NCI-H748 (cell line): ENCODE data around the gene SCAPER.
"Not testable (repeated sequence)": the region's sequence is repeated elsewhere in the genome, so short reads cannot be mapped to it uniquely, and the experiment has no call there.

ENCODE experiments used
- DNase-seq: peaks from one replicate; lab custom pipeline; 2025; ENCODE audit not compliant: unreplicated experiment; lab: John Stamatoyannopoulos, UW

SCAPER gene

DNA sequence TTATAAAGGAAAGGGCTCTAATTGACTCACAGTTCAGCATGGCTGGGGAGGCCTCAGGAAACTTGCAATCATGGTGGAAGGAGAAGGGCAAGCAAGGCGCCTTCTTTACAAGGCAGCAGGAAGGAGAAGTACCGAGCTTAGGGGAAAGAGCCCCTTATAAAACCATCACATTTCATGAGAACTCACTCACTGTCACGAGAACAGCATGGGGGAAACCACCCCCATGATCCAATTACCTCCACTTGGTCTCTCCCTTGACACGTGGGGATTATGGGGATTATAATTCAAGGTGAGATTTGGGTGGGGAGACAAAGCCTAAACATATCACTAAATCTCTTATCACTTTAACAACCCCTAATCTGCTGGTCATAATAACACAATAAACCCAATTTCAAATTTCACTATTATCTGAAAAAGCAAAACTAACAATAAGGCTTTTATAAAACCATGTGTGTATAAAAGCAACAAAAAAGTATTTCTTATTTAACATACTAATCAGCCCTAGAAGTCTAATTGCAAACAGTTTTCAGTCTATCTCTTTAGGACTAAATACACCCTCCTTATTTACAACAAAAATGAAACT lies 43.2 kb downstream of the SCAPER start:
- no peak for DNase-seq

- no peak for DNase-seq
Measured at GRCh38 chr15:76860201-76860600, 44.9 kb downstream of the SCAPER start.

GRCh38 chr15:76850367-76850766 lies 54.8 kb downstream of the SCAPER start:
- DNase-seq, result not testable (repeated sequence)

DNA sequence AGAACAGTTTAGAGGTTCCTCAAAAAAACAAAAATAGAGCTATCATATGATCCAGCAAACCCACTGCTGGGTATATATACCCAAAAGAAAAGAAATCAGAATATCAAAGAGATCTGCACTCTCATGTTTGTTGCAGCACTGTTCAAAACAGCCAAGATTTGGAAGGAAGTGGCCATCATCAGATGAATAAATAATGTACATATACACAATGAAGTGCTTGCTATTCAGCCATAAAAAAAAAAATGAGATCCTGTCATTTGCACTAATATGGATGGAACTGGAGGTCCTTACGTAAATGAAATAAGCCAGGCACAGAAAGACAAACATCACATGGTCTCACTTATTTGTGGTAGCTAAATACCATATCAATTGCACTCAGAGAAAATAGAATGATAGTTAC lies 58.4 kb downstream of the SCAPER start:
- peak; percentile 4 for DNase-seq

GRCh38 chr15:76844096-76844495 lies 61.0 kb downstream of the SCAPER start:
- no peak for DNase-seq

DNA sequence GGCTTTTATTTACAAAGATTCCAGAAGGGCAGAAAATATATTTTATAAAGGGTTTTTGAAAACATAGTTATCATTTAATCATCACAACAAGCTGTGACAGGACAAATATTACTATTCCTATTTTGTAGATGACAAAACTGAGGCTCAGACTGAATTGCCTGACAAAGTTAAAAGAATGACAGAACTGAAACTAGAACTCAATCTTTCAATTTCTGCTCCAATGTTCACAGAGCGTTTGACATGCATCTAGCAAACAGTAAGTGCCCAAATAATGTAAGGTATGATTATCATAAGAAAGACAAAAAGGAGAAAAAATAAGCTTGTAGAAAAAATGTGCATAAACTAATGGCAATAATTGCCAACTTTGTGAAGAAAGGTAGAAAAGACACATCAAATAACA lies 61.9 kb downstream of the SCAPER start:
- no peak for DNase-seq

DNA sequence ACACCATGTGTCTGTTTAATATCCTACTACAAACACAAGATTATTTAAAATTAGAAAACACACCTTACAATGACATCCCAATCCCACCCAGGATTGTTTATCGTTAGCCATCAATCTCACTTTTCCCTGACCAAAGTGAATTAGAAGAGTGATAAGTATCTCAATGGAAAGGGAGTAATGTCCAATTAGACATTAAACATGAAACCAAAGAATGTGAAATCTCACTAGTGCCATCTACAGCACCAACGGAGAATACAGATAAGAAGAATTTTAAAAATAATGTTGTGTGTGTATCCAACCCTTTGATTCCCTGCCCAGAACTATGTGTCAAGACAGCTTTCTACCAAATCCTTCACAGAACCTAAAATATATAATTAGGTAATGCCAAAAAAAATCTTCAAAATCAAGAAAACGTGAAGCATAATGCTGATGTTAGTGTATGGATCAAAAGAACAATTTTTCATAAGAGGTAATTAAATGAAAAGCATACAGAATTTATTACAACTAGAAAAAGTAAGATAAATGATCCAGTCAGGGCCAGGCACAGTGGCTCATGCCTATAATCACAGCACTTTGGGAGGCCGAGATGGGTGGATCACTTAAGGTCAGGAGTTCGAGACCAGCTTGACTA lies 64.2 kb downstream of the SCAPER start:
- DNase-seq, result peak; percentile 26

GRCh38 chr15:76839173-76839572 lies 66.0 kb downstream of the SCAPER start:
- DNase-seq, result no peak

DNA sequence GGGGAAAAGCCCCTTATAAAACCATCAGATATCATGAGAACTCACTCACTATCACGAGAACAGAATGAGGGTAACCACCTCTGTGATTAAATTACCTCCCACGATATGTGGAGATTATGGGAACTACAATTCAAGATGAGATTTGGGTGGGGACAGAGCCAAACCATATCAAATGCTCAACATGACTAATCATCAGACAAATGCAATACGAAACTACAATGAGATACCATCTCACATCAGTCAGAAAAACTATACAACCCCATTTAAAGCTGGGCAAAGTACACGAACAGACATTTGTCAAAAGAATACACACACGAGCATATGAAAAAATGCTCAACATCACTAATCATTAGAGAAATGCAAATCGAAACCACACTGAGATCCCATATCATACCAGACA lies 67.7 kb downstream of the SCAPER start:
- DNase-seq, result no peak

- DNase-seq, result no peak
Measured at GRCh38 chr15:76829939-76830338, 75.2 kb downstream of the SCAPER start.

DNA sequence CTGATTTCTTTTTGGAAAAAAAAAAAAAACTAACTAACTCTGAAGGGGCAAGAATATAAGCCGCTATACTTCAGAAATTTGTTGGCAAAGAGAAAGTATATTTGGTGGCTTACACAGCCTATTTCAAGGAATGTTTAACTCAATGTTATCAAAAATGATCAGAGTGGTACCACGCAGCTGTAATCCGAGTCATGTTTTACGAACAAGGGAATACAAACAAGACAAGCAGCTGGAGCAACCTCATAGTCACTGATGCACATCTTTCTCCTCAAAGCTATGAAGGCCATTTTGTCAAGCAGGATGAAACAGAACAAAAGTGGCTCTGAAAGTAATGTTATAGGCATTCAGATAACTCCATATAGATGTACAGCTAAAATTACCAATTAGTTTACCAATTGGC lies 81.2 kb downstream of the SCAPER start:
- DNase-seq, result peak; percentile 88

DNA sequence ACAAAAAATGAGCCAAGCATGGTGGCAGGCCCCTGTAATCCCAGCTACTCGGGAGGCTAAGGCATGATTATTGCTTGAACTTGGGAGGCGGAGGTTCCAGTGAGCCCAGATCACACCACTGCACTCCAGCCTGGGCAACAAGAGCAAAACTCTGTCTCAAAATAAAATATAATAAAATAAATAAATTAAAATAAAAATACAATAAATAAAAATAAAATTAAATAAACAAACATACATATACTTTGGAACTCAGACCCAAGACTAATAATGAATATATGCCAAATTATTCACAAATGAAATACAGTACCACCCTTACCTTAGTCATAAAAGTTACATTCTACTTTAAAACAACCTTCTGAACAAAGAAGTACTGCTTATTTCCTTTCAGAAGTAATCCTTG lies 81.8 kb downstream of the SCAPER start:
- DNase-seq, result no peak

- DNase-seq, result not testable (repeated sequence)
Measured at GRCh38 chr15:76818926-76819325, 86.2 kb downstream of the SCAPER start.

DNA sequence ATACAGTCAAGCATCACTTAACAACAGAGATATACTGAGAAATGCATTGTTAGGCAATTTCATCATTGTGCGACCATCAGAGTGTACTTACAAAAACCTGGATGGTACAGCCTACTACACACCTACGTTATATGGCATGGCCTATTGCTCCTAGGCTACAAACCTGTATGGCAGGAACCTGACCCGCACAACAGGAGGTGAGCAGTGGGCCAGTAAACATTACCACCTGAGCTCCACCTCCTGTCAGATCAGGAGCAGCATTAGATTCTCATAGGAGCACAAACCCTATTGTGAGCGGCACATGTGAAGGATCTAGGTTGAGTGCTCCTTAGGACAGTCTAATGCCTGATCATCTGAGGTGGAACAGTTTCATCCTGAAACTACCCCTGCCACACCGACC lies 89.7 kb downstream of the SCAPER start:
- no peak for DNase-seq

- no peak for DNase-seq
Measured at GRCh38 chr15:76812381-76812780, 92.8 kb downstream of the SCAPER start.

- DNase-seq, result no peak
Measured at GRCh38 chr15:76809412-76810103, 95.6 kb downstream of the SCAPER start.

- no peak for DNase-seq
Measured at GRCh38 chr15:76803049-76803571, 102.0 kb downstream of the SCAPER start.

DNA sequence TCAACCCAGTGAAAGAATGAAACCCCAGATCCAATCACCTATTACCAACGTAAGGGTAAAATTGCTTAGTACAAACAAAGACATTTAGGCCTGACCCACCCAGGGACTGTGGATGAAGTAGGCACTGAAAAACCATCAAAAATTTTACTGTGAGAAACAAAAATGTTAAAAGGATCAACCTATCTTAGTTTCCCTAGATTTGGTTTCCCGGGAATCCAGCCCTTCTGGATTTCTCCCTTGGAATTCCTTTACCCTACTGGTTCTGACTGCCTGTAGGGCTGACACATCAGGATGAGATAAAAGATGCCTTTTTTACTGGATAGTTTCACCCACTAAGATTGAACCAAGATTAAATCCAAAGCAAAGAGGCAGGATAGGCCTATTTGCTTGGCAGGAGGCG lies 102.7 kb downstream of the SCAPER start:
- no peak for DNase-seq

DNA sequence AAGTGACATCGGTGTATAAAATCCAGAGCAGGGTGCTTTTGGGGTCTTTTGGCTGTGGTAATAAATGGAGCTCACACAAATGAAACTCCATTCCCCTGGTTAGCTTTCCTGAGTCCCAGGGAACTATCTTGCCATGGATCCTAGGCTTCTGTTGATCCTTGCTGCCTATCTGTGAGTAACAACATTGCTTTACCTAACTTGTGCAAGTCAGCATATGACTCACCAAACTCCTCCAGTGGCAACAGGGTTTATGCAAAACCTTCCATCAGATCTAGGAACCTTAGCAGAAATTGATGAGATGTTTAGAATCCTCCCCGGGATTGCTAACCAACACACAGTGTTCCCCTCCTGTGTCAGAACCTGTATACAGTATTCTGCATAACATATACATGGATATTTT lies 105.4 kb downstream of the SCAPER start:
- DNase-seq, result no peak

GRCh38 chr15:76795217-76795616 lies 109.9 kb downstream of the SCAPER start:
- no peak for DNase-seq

GRCh38 chr15:76793162-76793561 lies 112.0 kb downstream of the SCAPER start:
- DNase-seq, result no peak

DNA sequence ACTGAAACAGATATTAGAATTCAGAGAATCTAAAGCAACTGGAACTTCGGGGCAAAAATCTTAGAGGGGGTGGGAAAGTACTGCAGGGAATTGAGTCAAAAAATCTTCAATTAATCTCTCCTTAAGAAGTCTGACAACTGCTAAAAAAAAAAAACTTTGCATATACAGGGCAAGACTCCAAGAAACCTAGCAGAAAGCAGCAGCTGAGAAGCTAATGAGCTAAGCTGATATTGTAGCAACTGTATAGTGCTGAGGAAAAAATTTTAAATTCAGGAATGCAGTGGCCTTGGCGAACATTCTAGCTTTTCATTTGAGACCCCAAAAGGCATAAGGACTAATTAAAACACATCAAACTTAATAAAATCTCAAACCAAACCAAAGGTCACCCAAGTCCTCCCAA lies 113.6 kb downstream of the SCAPER start:
- no peak for DNase-seq
